Measurements from ENCODE around the gene AP3B1.

Gene AP3B1, protein sequence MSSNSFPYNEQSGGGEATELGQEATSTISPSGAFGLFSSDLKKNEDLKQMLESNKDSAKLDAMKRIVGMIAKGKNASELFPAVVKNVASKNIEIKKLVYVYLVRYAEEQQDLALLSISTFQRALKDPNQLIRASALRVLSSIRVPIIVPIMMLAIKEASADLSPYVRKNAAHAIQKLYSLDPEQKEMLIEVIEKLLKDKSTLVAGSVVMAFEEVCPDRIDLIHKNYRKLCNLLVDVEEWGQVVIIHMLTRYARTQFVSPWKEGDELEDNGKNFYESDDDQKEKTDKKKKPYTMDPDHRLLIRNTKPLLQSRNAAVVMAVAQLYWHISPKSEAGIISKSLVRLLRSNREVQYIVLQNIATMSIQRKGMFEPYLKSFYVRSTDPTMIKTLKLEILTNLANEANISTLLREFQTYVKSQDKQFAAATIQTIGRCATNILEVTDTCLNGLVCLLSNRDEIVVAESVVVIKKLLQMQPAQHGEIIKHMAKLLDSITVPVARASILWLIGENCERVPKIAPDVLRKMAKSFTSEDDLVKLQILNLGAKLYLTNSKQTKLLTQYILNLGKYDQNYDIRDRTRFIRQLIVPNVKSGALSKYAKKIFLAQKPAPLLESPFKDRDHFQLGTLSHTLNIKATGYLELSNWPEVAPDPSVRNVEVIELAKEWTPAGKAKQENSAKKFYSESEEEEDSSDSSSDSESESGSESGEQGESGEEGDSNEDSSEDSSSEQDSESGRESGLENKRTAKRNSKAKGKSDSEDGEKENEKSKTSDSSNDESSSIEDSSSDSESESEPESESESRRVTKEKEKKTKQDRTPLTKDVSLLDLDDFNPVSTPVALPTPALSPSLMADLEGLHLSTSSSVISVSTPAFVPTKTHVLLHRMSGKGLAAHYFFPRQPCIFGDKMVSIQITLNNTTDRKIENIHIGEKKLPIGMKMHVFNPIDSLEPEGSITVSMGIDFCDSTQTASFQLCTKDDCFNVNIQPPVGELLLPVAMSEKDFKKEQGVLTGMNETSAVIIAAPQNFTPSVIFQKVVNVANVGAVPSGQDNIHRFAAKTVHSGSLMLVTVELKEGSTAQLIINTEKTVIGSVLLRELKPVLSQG

DNA sequence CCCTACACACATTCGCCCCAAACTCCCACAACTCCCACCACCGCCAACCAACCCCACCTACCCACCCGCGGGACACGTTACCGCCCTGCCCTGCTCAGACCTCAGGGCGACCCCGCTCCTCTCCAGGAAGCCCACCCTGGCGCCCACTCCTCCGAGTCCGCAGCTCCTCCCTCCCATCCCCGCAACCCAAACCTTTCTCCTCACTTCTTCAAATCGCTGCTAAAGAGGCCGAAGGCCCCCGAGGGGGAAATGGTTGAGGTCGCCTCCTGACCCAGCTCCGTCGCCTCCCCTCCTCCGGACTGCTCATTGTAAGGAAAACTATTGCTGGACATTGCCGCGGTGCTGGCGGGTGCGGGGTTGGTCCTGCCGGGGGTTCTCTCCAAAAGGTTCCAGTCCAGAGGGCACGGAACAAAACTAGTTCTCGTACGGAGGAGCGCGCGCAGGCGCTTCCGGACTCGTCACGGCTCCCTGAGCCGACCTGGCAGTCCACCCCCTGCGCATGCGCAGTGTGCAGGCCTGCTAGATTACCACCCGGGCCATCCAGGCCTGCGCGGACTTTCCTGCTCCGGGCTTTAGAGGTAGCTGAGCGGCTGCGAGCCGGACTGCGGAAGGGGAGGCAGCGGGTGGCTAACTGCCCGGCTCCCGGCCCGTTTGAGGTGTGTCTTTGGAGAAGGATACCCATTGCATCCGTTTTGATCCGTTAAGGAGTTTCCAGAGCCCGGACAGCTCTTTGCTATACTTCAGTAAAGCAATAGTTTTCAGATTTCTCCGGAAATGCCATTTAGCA is at the start of gene AP3B1:
TSS of gene AP3B1 (minus strand) at position 451 of the 787 bp plus-strand sequence. CDS start at position 332, 119 bp downstream.
- Histone ChIP-seq H3K9ac (ENCODE audit: low read depth, low read length) (peak within 1 kb of the TSS; percentile 94), H3K4me1 (ENCODE audit: insufficient read depth, low read length) (peaks cover 5% of the 10 kb centered on the region; the same call in 1 of the 2 replicates), H3K9me3 (ENCODE audit: control insufficient read depth, insufficient read depth, low read length) (no peaks in the 10 kb centered on the region)

DNA sequence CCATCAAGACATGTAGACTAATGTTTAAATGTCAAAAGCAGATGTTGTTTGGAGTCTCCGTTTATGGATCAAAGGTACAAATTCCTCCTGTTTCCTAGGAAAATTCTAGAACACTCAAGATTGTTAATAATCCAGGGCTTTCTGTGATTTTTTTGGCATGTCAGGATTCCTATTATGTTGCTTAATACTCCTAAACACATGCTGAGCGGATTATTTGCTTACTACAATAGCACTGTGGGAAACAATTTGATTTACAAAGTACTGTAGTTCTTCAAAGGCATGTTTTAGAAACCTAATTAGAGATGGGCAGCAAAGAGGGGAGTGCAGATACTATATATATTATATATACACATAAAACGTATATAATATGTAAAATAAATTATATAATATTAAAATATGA is 46.9 kb upstream of the AP3B1 start:
- Histone ChIP-seq H3K4me1 (ENCODE audit: insufficient read depth, low read length) (peaks cover 7% of the 10 kb centered on the region; the same call in 1 of the 2 replicates), H3K9ac (ENCODE audit: low read depth, low read length) (no peak overlapping the region), H3K36me3 (ENCODE audit: insufficient read depth, low read length) (no peaks in the 10 kb centered on the region), H3K9me3 (ENCODE audit: control insufficient read depth, insufficient read depth, low read length) (peaks cover 6% of the 10 kb centered on the region; the same call in 1 of the 2 replicates)

More for the DNA sequence above, at the start of gene AP3B1:
- H3K36me3 ChIP-seq (ENCODE audit: insufficient read depth, low read length), result no peaks in the 10 kb centered on the region

DNA sequence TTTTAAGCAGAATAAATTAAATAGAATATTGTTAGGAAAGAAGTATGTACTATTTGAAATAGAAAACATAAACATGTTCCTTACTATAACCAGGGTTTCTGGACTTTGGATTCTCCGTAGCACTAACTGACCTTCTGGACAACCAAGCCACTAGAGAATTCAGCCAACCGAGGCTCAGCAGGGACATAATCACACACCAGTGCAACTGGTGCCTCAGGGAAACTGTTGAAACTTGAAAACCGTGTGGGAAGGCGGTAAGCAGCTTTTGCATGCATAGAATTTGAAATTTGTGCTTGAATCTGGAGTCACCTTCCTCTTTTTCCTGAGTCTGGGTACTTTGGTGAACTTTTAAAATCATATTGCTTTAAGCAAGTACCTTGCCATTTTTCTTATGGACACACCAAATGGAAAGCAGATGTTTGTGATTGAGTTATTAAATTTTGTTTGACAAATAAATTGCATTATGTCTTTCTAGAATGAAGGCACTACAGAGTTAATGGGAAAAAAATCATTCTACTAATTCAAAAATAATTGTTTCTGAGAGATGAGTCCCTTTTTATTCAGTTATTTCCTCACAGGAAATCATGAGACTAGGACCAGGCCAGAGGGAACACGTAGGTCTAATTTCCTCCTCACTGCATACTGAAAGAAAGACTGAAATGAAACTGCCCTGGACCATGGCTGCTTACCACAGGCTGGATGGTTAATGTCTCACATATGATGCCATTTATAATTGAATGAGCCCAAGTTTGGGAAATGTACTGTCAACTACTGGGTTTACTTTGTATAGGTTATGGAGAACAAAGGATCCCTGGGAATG is 45.3 kb upstream of the AP3B1 start:
- no peaks in the 10 kb centered on the region for H3K36me3 ChIP-seq (ENCODE audit: insufficient read depth, low read length)
- no peak overlapping the region for H3K9ac ChIP-seq (ENCODE audit: low read depth, low read length)
- H3K4me1 ChIP-seq (ENCODE audit: insufficient read depth, low read length), result no peaks in the 10 kb centered on the region
- H3K9me3 ChIP-seq (ENCODE audit: control insufficient read depth, insufficient read depth, low read length), result peaks cover 6% of the 10 kb centered on the region; the same call in 1 of the 2 replicates

DNA sequence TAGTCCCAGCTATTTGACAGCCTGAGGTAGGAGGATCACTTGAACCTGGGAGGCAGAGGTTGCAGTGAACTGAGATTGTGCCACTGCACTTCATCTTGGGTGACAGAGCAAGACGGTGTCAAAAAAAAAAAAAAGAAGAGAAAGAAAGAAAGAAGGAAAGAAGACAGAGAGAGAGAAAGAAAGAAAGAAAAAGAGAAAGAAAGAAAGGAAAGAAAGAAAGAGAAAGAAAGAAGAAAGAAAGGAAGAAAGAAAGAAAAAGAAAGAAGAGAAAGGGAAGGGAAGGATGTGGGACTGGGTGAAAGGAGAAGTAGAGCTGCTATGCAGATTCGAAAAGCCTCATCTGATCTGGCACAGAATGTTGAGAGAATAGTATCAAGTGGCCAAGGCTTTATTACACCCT is 42.2 kb upstream of the AP3B1 start:
- Histone ChIP-seq H3K36me3 (ENCODE audit: insufficient read depth, low read length) (no peaks in the 10 kb centered on the region), H3K9me3 (ENCODE audit: control insufficient read depth, insufficient read depth, low read length) (no peaks in the 10 kb centered on the region), H3K4me1 (ENCODE audit: insufficient read depth, low read length) (no peaks in the 10 kb centered on the region), H3K9ac (ENCODE audit: low read depth, low read length) (no peak overlapping the region)

DNA sequence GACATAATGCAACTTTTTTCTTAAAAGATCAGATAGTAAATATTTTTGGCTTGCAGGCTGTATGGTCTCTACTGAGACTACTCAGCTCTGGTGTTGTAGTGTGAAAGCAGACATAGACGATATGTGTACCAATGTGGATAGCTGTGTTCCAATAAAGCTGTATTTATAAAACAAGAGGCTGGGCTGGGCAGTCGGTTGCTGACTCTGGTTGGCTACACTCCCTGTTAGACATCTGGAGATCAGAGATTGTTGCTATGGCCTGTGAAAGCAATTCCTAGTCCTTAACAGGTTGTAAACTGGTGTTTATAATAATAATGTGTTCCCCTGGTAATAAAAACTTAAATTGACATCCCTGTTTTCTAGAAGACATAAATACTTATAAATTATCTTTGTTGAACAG is 41.5 kb upstream of the AP3B1 start:
- Histone ChIP-seq H3K9ac (ENCODE audit: low read depth, low read length) (no peak overlapping the region), H3K9me3 (ENCODE audit: control insufficient read depth, insufficient read depth, low read length) (no peaks in the 10 kb centered on the region), H3K36me3 (ENCODE audit: insufficient read depth, low read length) (no peaks in the 10 kb centered on the region), H3K4me1 (ENCODE audit: insufficient read depth, low read length) (no peaks in the 10 kb centered on the region)

DNA sequence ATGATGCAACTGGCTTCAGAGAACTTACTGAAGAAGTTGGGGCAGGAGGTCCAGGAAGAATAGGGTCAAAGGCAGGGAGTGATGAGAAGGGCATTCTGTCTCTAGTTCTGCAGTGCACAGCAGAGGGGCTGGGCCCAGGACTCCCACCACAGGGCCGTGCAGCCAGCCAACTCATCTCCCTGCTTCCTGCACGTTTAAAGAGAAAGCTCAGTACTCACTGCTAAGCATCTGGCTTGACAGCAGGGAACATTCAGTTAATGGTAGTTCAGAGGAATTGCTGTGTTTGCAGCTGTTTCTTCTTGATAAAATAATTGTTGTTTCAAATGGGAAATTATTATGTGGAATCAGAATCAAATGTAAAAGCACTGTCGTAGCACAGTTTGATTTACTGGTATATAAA is 40.3 kb upstream of the AP3B1 start:
- Histone ChIP-seq H3K9ac (ENCODE audit: low read depth, low read length) (peak overlapping the region; percentile 15; the same call in 1 of the 2 replicates), H3K36me3 (ENCODE audit: insufficient read depth, low read length) (no peaks in the 10 kb centered on the region), H3K9me3 (ENCODE audit: control insufficient read depth, insufficient read depth, low read length) (no peaks in the 10 kb centered on the region), H3K4me1 (ENCODE audit: insufficient read depth, low read length) (no peaks in the 10 kb centered on the region)

DNA sequence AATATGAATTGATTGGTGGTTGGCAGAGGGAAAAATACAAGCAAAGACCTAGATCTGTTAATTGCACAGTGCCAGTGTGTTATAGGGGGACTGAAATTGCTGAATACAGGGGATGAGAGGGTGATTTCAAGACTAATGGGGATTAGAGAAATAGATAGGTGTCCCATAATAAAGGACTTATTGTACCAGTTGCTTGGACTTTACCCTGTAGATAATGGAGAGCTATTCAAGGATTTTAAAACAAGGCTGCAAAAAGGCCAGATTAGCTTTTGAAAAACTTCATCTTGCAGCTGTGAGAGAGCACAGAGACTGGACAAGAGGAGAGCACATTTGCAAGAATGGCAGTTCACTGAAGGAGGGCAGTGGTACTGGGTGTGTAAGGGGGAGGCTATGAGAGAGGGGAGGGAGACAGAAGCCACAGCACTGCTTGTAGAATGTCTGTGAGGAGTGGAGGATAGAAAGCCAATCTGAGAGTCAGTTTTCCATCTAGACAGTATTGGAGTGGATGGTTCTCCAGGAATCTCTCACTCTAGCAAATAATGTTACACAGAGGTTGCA is 37.1 kb upstream of the AP3B1 start:
- Histone ChIP-seq H3K4me1 (ENCODE audit: insufficient read depth, low read length) (peaks cover 16% of the 10 kb centered on the region), H3K36me3 (ENCODE audit: insufficient read depth, low read length) (no peaks in the 10 kb centered on the region), H3K9ac (ENCODE audit: low read depth, low read length) (no peak overlapping the region), H3K9me3 (ENCODE audit: control insufficient read depth, insufficient read depth, low read length) (no peaks in the 10 kb centered on the region)

DNA sequence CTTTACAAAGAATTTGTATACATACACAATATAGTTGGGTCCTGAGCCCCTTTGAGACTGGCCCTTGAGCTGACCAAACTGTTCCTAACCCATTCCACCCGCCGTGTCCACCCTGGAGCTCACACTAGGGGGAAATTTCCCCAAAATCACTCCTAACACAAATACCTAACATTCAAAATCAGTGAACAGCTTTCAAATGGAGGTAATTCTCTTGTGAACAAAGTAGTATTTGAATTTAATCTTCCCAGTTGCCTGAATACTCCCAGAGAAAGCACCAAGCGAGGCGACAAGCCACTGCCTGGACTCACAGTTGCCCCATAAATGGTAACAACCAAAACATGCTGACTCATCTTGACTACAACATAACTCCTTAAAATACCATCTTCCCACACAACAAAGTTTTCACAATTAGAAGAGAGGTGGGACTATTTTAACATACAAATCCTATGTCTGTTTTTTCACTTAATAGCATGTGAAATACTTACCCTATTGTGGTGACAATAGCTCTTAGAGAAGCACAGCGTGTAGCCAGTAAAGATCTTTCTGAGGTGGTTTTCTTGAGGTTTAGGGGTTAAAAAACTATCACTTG is 34.2 kb upstream of the AP3B1 start:
- H3K9ac ChIP-seq (ENCODE audit: low read depth, low read length), result no peak overlapping the region
- no peaks in the 10 kb centered on the region for H3K36me3 ChIP-seq (ENCODE audit: insufficient read depth, low read length)
- no peaks in the 10 kb centered on the region for H3K9me3 ChIP-seq (ENCODE audit: control insufficient read depth, insufficient read depth, low read length)
- H3K4me1 ChIP-seq (ENCODE audit: insufficient read depth, low read length), result peaks cover 16% of the 10 kb centered on the region

DNA sequence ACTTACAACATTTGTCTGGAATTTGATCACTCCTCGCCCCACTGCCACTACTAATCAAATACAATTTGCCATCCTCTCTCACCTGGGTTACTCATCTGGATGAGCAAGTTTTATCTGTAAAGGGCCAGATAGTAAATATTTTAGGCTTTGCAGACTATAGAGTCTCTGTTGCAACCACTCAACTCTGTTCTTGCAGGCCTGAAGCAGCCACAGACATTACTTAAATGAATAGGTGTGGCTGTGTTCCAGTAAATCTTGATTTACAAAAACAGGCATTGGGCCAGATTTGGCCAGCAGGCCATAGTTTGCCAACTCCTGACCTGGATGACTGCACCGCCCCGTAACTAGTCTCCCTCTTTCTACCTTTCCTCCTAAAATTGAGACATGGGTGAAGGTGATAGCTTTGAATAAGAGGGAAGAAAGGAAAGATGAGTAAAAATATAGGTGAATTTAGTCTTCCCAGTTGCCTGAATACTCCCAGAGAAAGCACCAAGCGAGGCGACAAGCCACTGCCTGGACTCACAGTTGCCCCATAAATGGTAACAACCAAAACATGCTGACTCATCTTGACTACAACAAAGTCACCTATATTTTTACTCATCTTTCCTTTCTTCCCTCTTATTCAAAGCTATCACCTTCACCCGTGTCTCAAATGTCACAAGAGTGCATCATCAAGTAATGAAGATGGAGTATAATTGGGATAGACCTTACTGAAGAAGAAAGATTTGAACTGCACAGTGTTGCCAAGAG is 33.4 kb upstream of the AP3B1 start:
- Histone ChIP-seq H3K4me1 (ENCODE audit: insufficient read depth, low read length) (peaks cover 16% of the 10 kb centered on the region), H3K36me3 (ENCODE audit: insufficient read depth, low read length) (no peaks in the 10 kb centered on the region), H3K9ac (ENCODE audit: low read depth, low read length) (no peak overlapping the region), H3K9me3 (ENCODE audit: control insufficient read depth, insufficient read depth, low read length) (no peaks in the 10 kb centered on the region)

DNA sequence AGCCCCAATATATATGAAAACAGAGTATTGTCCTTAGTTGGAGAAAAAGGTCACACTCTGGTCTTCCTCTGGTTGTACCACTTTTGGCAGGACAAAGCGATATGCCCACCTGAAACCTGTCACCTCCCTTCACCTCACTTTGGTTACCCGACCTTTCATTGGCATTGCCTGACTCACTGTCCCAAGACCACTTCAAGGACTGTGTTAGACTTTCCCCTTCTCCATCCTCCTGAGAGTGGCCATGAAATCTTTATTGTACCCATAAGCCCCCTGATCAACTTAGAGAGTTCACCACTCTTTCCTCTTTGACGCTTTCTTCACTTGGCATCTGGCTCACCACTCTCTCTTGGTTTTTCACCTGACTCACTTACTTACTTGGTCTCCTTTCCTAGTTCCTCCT is 32.4 kb upstream of the AP3B1 start:
- no peaks in the 10 kb centered on the region for H3K9me3 ChIP-seq (ENCODE audit: control insufficient read depth, insufficient read depth, low read length)
- no peak overlapping the region for H3K9ac ChIP-seq (ENCODE audit: low read depth, low read length)
- peaks cover 16% of the 10 kb centered on the region for H3K4me1 ChIP-seq (ENCODE audit: insufficient read depth, low read length)
- no peaks in the 10 kb centered on the region for H3K36me3 ChIP-seq (ENCODE audit: insufficient read depth, low read length)

DNA sequence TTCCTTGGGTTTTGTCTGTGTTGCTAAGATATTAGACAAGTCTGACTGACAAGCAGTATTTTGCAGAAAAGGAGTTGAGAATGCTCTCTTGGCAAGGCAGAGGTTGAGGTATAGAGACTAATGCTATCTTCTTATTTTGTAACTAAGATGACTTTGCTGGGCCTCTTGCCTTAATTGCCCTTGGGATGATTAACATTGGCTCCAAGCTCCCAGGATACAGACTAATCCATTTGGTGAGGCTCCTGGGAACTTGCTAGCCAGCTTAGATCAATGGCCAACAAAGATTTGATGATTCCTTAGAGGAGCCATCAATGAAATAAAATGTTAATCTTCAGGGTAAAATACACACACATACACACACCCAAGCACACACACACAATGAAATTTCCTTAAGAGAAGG is 28.7 kb upstream of the AP3B1 start:
- H3K36me3 ChIP-seq (ENCODE audit: insufficient read depth, low read length), result no peaks in the 10 kb centered on the region
- peaks cover 8% of the 10 kb centered on the region for H3K4me1 ChIP-seq (ENCODE audit: insufficient read depth, low read length)
- no peaks in the 10 kb centered on the region for H3K9me3 ChIP-seq (ENCODE audit: control insufficient read depth, insufficient read depth, low read length)
- H3K9ac ChIP-seq (ENCODE audit: low read depth, low read length), result no peak overlapping the region

DNA sequence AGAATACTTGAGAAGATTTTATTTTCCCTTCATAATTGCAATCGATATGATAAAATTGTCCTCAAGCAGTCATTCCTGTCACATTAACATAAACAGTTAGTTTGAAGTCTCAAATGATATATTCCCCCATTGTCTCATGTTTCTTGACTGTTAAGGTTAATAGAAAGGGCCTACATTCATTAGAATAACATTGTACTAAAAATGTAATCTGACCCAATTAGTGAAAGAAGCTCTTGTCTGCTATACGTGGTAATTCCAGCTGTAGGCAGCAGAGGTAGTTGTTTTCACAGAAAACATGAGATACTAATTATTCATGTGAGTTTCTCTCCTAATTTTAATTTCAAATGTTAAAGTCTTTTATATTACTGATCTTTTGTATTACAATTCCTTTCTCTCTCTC is 25.9 kb upstream of the AP3B1 start:
- Histone ChIP-seq H3K36me3 (ENCODE audit: insufficient read depth, low read length) (no peaks in the 10 kb centered on the region), H3K9ac (ENCODE audit: low read depth, low read length) (no peak overlapping the region), H3K4me1 (ENCODE audit: insufficient read depth, low read length) (peaks cover 5% of the 10 kb centered on the region; the same call in 1 of the 2 replicates), H3K9me3 (ENCODE audit: control insufficient read depth, insufficient read depth, low read length) (no peaks in the 10 kb centered on the region)
